Head of caudate nucleus (tissue), 42 donors: Measurements from ENCODE around the gene TM2D3.

Experiments used
- DNase-seq, 42 donors: peaks; one replicate each; pipeline versions ENCODE4 v3.0.0 to v3.0.0-alpha.2; 2020 to 2021; ENCODE audit warnings: mixed read lengths in 7 of 42
- intact Hi-C: fragments of 100-400 bp; cut with DNase I; formaldehyde crosslinking; loops from one replicate; pipeline ENCODE4 v1.15.0; 2022

TM2D3 gene

DNA sequence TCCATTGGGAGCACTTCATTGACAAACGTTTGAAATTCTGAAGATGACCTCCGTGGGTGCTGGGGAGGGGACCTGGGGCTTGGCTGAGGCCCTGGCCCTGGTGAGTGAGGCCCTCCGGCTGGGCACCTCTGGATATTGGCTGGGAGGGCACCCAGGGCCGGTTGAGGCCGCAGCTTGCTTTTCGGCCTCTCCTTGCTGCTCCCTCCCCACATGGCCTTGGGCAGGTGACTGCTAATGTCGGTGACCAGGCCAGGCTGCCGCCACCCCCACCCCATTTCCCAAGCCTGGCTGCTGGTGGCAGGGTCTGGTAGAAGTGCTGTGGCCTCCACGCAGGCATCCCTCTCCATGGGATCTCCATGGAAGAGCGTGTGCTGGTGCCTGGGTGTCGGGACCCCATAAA lies 39.5 kb downstream of the TM2D3 start:
- intact Hi-C loops: no loop called here
- DNase-seq: no peak

DNA sequence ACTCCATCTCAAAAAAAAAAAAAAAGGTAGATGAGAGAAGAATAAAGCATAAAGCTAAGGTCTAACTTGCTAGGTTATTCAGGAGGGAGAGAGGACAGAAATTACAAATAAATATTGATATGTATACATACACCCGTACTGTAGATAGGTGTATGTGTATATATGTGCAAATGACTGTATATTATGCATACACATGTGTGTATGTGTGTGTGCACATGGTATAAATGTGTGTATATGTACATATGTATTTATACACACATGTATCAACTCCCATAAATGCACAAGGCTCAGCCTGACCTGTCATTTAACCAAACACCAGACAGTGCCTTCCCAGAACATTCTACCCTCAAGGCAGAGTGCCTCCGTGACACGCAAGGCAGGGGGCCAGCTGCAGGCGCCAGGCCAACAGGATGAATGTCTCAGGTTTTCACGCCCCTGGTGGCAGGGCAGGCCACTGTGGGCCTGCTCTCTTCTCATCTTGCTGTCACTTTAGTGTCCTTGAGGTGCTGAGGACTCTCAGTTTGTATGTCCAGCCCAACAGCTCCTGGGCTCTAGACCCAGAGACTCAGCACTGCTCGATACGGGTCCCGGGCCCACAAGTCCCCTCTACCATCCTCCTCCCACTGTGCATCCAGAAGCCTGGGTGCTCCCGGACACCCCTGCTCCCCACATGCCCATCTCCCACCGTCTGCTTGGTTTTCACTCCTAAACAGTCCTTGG lies 40.4 kb downstream of the TM2D3 start:
- intact Hi-C loops: no loop called here

DNA sequence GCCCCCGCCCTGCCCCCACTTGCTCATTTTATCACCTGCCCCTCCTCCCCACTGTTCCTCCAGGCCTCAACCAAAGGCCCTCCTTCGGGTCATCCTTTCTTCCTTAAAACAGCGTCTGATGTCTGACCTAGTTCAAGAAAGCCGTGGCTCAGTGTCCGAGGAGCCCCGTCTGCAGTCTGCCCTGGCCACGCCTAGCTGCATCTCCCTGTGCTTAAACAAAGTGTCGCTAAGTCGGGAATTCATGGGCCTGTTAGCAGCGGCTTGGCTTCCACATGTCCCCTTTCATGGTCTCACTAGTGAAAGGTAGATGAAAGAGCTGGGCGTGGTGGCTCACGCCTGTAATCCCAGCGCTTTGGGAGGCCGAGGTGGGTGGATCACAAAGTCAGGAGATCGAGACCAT lies 41.2 kb downstream of the TM2D3 start:
- intact Hi-C loops: no loop called here

More for the DNA sequence above, 40.4 kb downstream of the TM2D3 start:
- DNase-seq: no peak

DNA sequence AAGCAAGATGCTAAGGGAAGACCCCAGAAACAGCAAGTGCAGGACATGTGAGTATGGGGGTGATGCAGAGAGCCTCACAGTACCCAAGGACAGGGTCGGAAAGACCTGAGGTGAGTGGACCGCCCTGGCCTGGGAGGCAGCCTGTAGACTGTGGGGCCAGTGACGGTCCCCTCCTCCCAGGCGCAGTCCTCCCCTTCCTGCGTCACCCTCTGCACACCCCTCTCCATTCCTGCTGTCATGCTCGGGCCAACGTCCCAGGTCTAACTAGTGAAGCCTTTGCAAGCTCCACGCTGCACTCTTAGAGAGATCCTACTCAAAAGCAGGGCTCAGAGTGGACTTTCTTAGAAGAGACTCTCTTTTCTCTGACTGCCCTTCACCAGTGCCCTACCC lies 41.6 kb downstream of the TM2D3 start:
- no peak for DNase-seq
- intact Hi-C loops: no loop called here

More for the DNA sequence above, 41.2 kb downstream of the TM2D3 start:
- DNase-seq: no peak

DNA sequence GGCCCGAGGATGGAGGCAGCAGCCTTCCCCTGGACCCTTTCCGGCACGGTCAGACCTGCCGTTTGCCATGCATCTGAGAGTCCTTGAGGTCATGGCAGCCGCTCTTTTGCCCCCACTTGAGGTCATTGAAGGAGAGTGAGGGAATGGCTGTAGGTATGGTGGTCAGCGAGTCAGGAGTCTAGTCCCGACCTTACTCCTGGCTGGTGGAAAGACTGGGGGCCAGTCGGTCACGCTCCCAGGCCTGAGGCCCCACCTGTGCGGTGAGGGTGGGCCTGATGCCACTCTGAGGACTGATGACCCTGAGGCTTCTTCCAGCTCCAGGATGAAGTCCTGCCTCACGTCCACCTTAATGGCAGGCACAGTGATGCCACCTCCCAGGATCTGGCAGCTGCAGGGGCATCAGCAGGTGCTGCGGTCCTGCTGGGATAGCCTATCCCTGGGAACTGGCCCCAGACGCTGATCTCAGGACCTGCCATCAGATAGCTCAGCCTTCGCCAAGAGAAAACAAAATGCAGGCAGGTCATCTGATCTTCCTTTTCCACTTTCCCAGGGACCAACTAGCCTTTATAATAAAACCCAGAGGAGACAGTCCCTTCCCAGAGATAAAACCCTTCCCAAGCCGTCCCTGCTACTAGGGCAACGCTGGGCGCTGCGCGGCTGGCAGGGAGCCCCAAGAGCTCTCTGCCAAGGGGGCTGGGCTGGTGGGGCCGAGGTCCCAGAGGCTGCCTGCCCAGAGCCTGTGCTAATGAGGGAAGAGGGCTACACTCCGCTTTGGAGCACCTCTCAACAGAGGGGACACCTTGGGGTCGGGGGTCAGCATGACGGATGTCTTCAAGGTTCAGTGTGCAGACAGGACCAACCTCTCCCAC lies 42.2 kb downstream of the TM2D3 start:
- peak in 5 of 42 donors; percentile 16 to 35 (median 21) for DNase-seq
- intact Hi-C loops: no loop called here

DNA sequence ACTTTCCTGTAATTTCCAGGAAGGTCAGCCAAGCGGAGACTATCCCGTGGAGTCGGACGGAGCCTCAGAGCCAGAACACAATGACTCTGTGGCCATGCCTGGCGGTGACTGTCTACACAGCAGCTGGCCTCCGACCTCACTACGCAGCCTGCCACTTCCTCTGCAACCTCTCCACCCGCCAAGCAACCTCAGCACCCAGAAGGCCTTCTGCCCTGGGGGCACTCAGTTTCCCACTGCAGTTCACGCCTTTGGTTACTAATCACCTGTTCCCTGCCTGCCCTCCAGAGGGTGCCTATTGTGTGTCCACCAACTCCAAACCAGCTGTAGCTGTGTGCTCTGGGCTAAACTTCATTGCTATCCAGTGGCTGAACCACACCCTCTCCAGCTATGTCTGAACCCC lies 44.0 kb downstream of the TM2D3 start:
- no peak for DNase-seq
- intact Hi-C loops: no loop called here

DNA sequence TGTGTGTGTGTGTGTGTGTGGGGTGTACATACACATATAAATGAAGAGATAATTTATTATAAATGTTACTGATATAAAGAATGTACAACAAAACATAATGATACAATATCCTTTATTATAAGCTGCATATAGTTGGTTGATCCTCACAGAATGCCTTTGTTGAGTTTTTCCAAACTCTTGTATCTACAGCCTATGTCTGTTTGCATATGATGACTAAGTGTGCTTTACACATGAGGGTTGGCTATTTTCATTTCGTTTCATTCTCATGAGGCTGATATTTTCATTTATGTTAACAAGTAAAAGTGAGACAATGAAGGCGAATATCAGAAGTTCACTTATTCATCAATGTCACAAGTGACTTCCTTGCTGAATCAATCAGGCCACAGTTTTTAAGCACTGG lies 45.1 kb downstream of the TM2D3 start:
- DNase-seq: no peak
- intact Hi-C loops: no loop called here

DNA sequence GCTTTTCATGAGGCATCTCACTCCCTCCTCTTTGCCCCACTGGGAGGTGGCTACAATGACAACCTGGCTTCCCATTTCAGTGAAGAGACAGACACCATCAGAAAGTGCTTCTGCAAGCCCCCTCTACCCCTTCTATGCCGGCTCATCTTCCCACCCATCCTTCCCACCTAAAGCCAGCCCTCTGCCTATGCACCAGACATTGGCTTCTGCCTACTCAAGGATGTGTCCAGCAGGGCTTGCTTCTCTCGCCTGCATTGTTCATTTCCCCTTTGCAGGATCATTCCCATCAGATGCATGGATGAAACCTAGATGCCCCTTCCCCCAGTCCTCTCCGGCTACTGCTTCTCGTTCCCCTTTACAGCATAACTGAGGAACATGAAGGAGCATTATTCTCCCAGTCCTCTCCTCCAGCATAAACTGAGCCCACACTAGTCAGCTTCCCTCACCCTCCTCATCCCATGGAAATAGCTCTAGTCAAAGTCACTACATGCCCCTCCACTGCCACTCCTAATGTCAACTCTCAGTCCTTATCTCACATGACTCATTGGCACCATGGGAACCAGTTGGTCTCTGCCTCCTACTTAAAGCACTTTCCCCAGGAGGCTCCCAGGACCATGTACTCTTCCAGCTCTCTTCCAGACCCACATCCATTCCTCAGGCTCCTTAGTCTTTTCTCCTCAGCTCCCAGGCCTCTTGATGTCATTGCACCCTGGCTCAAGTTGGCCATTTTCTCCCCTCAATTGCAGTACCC lies 47.9 kb downstream of the TM2D3 start:
- DNase-seq: no peak
- intact Hi-C loops: no loop called here

DNA sequence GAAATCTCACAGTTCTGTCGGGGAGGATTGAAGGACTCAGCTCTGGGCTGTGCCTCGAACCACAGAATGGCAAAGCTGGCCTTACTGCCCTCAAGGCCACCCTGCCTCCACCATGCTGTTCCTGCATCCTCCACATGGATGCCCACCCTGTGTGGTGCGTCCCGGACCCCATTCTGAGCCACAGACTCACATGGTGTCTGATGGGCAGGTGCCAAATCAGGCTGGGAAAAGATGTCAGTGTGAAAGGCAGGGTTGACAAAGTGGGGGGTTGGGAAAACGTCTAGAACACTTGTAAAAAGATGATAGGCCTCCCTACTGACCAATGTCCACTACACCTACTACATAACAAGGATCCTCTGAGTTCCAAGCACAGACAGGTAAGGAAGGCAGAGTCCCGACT lies 49.4 kb downstream of the TM2D3 start:
- no peak for DNase-seq
- intact Hi-C loops: no loop called here

DNA sequence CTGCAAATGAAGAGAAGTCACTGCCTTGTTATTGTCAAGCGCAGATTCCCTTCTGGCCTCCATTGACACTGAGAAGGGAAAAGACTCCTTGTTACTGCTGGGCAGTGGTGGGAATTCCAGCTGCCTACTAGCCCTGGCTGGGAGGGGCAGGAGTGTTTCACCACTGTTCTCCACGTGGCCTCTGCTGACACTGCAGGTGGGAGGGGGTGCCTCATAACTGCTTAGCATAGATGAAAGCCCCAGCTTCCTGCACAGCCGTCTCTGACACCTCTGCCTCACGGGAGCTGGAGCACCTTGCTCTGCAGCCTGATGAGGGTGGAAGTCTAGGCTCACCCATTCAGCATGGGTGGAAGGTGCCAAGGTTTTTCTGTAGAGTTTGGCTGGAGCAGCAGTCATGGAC lies 52.1 kb downstream of the TM2D3 start:
- intact Hi-C loops: no loop called here
- peak in 1 of 42 donors; percentile 13 for DNase-seq

DNA sequence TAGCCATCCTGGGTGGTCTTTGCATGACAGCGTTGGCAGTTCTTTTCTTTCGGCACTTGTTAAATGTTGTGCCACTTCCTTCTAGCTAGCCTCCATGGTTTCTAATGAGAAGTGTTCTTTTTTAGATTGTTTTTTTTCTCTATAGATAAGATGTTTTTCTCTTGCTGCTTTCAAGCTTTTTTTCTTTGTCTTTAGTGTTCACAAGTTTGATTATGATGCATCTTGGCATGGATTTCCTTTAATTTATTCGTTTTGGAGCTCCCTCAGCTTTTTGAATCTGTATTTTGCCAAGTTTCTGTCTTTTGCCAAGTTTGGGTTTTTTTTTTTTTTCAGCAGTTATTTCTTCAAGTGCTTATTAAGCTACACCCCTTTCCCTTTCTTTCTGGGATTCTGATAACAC lies 53.1 kb downstream of the TM2D3 start:
- no peak for DNase-seq

DNA sequence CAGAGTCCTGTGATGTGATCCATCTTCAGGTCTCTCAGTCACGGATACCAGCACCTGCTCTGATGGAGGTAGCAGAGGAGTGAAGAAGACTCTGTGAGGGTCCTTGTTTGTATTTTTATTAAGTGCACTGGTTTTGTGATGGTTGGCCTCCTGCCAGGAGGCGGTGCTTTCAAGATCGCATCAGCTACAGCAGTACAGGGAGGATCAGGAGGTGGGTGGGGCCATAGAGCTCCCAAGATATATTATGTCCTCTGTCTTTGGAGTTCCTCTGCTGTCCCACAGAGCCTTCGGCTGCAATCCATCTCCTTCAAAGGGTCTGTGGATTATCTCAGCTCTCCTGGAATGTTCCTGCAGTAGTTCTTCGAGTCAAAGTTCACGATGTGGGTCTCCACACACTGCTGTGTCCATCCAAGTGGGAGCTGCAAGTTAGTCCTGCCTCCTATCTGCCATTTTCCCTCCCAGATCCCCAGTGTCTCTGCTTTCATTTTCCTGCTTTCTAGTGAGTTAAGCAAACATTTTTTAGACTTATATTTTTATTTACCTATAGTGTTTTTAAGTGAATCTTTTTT lies 54.7 kb downstream of the TM2D3 start:
- no peak for DNase-seq
- intact Hi-C loops: no loop called here

More for the DNA sequence above, 53.1 kb downstream of the TM2D3 start:
- intact Hi-C loops: no loop called here

DNA sequence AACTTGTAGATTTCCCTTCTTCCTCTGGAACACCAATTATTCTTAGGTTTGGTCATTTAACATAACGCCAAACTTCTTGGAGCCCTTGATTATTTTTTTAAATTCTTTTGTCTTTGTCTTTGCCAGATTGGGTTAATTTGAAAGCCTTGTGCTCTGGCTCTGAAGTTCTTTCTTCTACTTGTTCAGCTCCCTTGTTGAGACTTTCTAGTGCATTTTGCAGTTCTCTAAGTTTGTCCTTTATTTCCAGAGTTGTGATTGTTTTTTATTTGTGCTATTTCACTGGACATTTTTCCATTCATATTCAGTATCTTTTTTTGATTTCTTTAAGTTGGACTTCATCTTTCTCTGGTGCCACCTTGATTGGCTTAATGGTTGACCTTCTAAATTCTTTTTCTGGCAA lies 55.5 kb downstream of the TM2D3 start:
- no peak for DNase-seq
- intact Hi-C loops: no loop called here
